Stimulated activated CD4-positive, alpha-beta T cell treated with anti-CD3 and anti-CD28 coated beads, TNF-alpha, amount 100 ng/mL, for 24 hours (primary cell): ENCODE data around the gene ZAP70.

Source experiments
- DNase-seq, 3 experiments: peaks; one replicate each; pipeline ENCODE4 v3.0.0-alpha.2; 2020; ENCODE audit warnings: low read depth in 3 of 3

ZAP70 gene

GRCh38 chr2:97749581-97749980 lies 36.2 kb downstream of the ZAP70 start:
- DNase-seq, result no peak

GRCh38 chr2:97750017-97750416 lies 36.6 kb downstream of the ZAP70 start:
- no peak for DNase-seq

GRCh38 chr2:97751752-97752151 lies 38.4 kb downstream of the ZAP70 start:
- DNase-seq, result no peak

- DNase-seq, result no peak
Measured at GRCh38 chr2:97752342-97753334, 39.3 kb downstream of the ZAP70 start.

GRCh38 chr2:97754690-97755346 lies 41.4 kb downstream of the ZAP70 start:
- no peak for DNase-seq

- DNase-seq, result no peak
Measured at GRCh38 chr2:97755491-97755890, 42.1 kb downstream of the ZAP70 start.

- no peak for DNase-seq
Measured at GRCh38 chr2:97757062-97757461, 43.7 kb downstream of the ZAP70 start.

- no peak for DNase-seq
Measured at GRCh38 chr2:97758131-97758705, 44.8 kb downstream of the ZAP70 start.

- no peak for DNase-seq
Measured at GRCh38 chr2:97759727-97760407, 46.5 kb downstream of the ZAP70 start.

- DNase-seq, result no peak
Measured at GRCh38 chr2:97760480-97761049, 47.2 kb downstream of the ZAP70 start.

GRCh38 chr2:97761192-97761591 lies 47.8 kb downstream of the ZAP70 start:
- peak; percentile 20 to 50 (median 28) for DNase-seq

- DNase-seq, result no peak
Measured at GRCh38 chr2:97763176-97763845, 49.9 kb downstream of the ZAP70 start.

GRCh38 chr2:97764559-97765263 lies 51.3 kb downstream of the ZAP70 start:
- no peak for DNase-seq

GRCh38 chr2:97765933-97766332 lies 52.6 kb downstream of the ZAP70 start:
- no peak for DNase-seq

- DNase-seq, result no peak
Measured at GRCh38 chr2:97766567-97766966, 53.2 kb downstream of the ZAP70 start.

GRCh38 chr2:97769308-97769707 lies 55.9 kb downstream of the ZAP70 start:
- DNase-seq, result no peak

- no peak for DNase-seq
Measured at GRCh38 chr2:97769711-97770110, 56.3 kb downstream of the ZAP70 start.

- DNase-seq, result no peak
Measured at GRCh38 chr2:97770445-97770844, 57.1 kb downstream of the ZAP70 start.

- no peak for DNase-seq
Measured at GRCh38 chr2:97774425-97774824, 61.0 kb downstream of the ZAP70 start.

- DNase-seq, result no peak
Measured at GRCh38 chr2:97775074-97775473, 61.7 kb downstream of the ZAP70 start.
